WTC11 (cell line): ENCODE measurements around the gene DGUOK. TPM values are rescaled to one million over a fixed set of nuclear protein-coding genes. Genes with fewer than 3 reads are reported as not detected.

Source experiments
- EMX1 ChIP-seq: fragments of 250-450 bp; sonication (Bioruptor Pico); IDR thresholded peaks from 2 replicates; pipeline ENCODE4 v1.8.0; 2021; ENCODE audit warnings: mild to moderate bottlenecking
- FOXJ3 ChIP-seq: sonication (generic); formaldehyde crosslinking; IDR thresholded peaks from 2 replicates; pipeline ENCODE4 v1.9.0; 2021; ENCODE audit warnings: missing genetic modification reagents, mild to moderate bottlenecking, borderline replicate concordance
- NR1H2 ChIP-seq: sonication (generic); formaldehyde crosslinking; IDR thresholded peaks from 2 replicates; pipeline ENCODE4 v1.9.0; 2021; ENCODE audit warnings: mild to moderate bottlenecking, moderate library complexity, missing genetic modification reagents
- SMAD4 ChIP-seq: sonication (generic); formaldehyde crosslinking; IDR thresholded peaks from 2 replicates; pipeline ENCODE4 v1.8.0; 2022; ENCODE audit warnings: mild to moderate bottlenecking, missing genetic modification reagents
- SP1 ChIP-seq: sonication (generic); formaldehyde crosslinking; conservative IDR thresholded peaks from 2 replicates; pipeline ENCODE4 v1.8.1; 2022; ENCODE audit warnings: missing genetic modification reagents
- total RNA-seq: library from RNA; stranded (reverse); gene quantifications from 3 replicates; pipeline ENCODE4 v1.2.3, GENCODE V29; 2021
- TF ChIP-seq, protein P1 (sequence below): sonication (generic); formaldehyde crosslinking; IDR thresholded peaks from 2 replicates; pipeline ENCODE4 v1.8.0; 2023; ENCODE audit warnings: missing genetic modification reagents, mild to moderate bottlenecking, borderline replicate concordance
- TF ChIP-seq, protein P2 (sequence below): fragments of 250-450 bp; sonication (Bioruptor Pico); IDR thresholded peaks from 2 replicates; pipeline ENCODE4 v1.9.0; 2021; ENCODE audit warnings: mild to moderate bottlenecking
- TF ChIP-seq, protein P3 (sequence below): sonication (generic); formaldehyde crosslinking; IDR thresholded peaks from 2 replicates; pipeline ENCODE4 v1.8.0; 2022; ENCODE audit warnings: mild to moderate bottlenecking, missing genetic modification reagents
- TF ChIP-seq, protein P4 (sequence below): sonication (generic); formaldehyde crosslinking; IDR thresholded peaks from 2 replicates; pipeline ENCODE4 v1.8.1; 2023; ENCODE audit warnings: mild to moderate bottlenecking, missing genetic modification reagents
- TF ChIP-seq, protein P5 (sequence below): fragments of 250-450 bp; sonication (Bioruptor Pico); IDR thresholded peaks from 2 replicates; pipeline ENCODE4 v1.8.0; 2021; ENCODE audit warnings: mild to moderate bottlenecking
- TF ChIP-seq, protein P6 (sequence below): fragments of 250-450 bp; sonication (Bioruptor Pico); IDR thresholded peaks from 2 replicates; pipeline ENCODE4 v2.1.2; 2022; ENCODE audit warnings: mild to moderate bottlenecking, moderate library complexity
- TF ChIP-seq, protein P7 (sequence below): sonication (generic); formaldehyde crosslinking; IDR thresholded peaks from 2 replicates; pipeline ENCODE4 v1.8.0; 2022; ENCODE audit warnings: missing genetic modification reagents

The DGUOK gene
- total RNA-seq, 1 experiment from 2014 or later, result 105 TPM

DNA sequence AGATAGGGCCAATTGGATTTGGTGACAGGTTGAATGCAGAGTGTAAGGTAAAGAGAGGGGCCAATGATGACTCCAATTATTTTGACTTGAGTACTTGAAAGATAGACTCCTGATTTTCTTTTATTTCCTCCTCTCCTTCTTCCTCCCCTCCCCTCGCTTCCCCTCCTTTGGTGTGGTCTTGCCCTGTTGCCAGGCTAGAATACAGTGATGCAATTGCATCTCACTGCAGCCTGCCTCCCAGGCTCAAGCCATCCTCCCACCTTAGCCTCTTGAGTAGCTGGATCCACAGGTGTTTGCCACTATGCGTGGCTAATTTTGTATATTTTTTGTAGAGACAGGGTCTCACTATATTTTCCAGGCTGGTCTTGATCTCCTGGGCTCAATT, 2.3 kb downstream of the DGUOK start (continued):
- TF ChIP-seq, protein P1, sequence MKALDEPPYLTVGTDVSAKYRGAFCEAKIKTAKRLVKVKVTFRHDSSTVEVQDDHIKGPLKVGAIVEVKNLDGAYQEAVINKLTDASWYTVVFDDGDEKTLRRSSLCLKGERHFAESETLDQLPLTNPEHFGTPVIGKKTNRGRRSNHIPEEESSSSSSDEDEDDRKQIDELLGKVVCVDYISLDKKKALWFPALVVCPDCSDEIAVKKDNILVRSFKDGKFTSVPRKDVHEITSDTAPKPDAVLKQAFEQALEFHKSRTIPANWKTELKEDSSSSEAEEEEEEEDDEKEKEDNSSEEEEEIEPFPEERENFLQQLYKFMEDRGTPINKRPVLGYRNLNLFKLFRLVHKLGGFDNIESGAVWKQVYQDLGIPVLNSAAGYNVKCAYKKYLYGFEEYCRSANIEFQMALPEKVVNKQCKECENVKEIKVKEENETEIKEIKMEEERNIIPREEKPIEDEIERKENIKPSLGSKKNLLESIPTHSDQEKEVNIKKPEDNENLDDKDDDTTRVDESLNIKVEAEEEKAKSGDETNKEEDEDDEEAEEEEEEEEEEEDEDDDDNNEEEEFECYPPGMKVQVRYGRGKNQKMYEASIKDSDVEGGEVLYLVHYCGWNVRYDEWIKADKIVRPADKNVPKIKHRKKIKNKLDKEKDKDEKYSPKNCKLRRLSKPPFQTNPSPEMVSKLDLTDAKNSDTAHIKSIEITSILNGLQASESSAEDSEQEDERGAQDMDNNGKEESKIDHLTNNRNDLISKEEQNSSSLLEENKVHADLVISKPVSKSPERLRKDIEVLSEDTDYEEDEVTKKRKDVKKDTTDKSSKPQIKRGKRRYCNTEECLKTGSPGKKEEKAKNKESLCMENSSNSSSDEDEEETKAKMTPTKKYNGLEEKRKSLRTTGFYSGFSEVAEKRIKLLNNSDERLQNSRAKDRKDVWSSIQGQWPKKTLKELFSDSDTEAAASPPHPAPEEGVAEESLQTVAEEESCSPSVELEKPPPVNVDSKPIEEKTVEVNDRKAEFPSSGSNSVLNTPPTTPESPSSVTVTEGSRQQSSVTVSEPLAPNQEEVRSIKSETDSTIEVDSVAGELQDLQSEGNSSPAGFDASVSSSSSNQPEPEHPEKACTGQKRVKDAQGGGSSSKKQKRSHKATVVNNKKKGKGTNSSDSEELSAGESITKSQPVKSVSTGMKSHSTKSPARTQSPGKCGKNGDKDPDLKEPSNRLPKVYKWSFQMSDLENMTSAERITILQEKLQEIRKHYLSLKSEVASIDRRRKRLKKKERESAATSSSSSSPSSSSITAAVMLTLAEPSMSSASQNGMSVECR (CRISPR knock-in tag), result no peak
- TF ChIP-seq FOXJ3 (no peak), SMAD4 (CRISPR knock-in tag) (no peak), EMX1 (CRISPR knock-in tag) (no peak), SP1 (no peak), NR1H2 (CRISPR knock-in tag) (no peak)
- TF ChIP-seq, protein P2, sequence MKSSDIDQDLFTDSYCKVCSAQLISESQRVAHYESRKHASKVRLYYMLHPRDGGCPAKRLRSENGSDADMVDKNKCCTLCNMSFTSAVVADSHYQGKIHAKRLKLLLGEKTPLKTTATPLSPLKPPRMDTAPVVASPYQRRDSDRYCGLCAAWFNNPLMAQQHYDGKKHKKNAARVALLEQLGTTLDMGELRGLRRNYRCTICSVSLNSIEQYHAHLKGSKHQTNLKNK (CRISPR knock-in tag), result no peak
- TF ChIP-seq, protein P3, sequence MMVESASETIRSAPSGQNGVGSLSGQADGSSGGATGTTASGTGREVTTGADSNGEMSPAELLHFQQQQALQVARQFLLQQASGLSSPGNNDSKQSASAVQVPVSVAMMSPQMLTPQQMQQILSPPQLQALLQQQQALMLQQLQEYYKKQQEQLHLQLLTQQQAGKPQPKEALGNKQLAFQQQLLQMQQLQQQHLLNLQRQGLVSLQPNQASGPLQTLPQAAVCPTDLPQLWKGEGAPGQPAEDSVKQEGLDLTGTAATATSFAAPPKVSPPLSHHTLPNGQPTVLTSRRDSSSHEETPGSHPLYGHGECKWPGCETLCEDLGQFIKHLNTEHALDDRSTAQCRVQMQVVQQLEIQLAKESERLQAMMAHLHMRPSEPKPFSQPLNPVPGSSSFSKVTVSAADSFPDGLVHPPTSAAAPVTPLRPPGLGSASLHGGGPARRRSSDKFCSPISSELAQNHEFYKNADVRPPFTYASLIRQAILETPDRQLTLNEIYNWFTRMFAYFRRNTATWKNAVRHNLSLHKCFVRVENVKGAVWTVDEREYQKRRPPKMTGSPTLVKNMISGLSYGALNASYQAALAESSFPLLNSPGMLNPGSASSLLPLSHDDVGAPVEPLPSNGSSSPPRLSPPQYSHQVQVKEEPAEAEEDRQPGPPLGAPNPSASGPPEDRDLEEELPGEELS (CRISPR knock-in tag), result no peak
- TF ChIP-seq, protein P4, sequence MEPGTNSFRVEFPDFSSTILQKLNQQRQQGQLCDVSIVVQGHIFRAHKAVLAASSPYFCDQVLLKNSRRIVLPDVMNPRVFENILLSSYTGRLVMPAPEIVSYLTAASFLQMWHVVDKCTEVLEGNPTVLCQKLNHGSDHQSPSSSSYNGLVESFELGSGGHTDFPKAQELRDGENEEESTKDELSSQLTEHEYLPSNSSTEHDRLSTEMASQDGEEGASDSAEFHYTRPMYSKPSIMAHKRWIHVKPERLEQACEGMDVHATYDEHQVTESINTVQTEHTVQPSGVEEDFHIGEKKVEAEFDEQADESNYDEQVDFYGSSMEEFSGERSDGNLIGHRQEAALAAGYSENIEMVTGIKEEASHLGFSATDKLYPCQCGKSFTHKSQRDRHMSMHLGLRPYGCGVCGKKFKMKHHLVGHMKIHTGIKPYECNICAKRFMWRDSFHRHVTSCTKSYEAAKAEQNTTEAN (CRISPR knock-in tag), result no peak
- TF ChIP-seq, protein P5, sequence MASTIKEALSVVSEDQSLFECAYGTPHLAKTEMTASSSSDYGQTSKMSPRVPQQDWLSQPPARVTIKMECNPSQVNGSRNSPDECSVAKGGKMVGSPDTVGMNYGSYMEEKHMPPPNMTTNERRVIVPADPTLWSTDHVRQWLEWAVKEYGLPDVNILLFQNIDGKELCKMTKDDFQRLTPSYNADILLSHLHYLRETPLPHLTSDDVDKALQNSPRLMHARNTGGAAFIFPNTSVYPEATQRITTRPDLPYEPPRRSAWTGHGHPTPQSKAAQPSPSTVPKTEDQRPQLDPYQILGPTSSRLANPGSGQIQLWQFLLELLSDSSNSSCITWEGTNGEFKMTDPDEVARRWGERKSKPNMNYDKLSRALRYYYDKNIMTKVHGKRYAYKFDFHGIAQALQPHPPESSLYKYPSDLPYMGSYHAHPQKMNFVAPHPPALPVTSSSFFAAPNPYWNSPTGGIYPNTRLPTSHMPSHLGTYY, result no peak
- TF ChIP-seq, protein P6, sequence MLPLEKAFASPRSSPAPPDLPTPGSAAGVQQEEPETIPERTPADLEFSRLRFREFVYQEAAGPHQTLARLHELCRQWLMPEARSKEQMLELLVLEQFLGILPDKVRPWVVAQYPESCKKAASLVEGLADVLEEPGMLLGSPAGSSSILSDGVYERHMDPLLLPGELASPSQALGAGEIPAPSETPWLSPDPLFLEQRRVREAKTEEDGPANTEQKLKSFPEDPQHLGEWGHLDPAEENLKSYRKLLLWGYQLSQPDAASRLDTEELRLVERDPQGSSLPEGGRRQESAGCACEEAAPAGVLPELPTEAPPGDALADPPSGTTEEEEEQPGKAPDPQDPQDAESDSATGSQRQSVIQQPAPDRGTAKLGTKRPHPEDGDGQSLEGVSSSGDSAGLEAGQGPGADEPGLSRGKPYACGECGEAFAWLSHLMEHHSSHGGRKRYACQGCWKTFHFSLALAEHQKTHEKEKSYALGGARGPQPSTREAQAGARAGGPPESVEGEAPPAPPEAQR, result no peak
- TF ChIP-seq, protein P7, sequence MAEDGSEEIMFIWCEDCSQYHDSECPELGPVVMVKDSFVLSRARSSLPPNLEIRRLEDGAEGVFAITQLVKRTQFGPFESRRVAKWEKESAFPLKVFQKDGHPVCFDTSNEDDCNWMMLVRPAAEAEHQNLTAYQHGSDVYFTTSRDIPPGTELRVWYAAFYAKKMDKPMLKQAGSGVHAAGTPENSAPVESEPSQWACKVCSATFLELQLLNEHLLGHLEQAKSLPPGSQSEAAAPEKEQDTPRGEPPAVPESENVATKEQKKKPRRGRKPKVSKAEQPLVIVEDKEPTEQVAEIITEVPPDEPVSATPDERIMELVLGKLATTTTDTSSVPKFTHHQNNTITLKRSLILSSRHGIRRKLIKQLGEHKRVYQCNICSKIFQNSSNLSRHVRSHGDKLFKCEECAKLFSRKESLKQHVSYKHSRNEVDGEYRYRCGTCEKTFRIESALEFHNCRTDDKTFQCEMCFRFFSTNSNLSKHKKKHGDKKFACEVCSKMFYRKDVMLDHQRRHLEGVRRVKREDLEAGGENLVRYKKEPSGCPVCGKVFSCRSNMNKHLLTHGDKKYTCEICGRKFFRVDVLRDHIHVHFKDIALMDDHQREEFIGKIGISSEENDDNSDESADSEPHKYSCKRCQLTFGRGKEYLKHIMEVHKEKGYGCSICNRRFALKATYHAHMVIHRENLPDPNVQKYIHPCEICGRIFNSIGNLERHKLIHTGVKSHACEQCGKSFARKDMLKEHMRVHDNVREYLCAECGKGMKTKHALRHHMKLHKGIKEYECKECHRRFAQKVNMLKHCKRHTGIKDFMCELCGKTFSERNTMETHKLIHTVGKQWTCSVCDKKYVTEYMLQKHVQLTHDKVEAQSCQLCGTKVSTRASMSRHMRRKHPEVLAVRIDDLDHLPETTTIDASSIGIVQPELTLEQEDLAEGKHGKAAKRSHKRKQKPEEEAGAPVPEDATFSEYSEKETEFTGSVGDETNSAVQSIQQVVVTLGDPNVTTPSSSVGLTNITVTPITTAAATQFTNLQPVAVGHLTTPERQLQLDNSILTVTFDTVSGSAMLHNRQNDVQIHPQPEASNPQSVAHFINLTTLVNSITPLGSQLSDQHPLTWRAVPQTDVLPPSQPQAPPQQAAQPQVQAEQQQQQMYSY, result no peak
